GM21381 (cell line): ENCODE data around the gene HNRNPU.

ENCODE experiments used
- ATAC-seq: cut with Tn5 transposase; IDR thresholded peaks from one replicate; pipeline ENCODE4 v1.9.1; 2021; ENCODE audit warnings: mild to moderate bottlenecking, moderate library complexity; ENCODE audit not compliant: unreplicated experiment

Gene HNRNPU

GRCh38 chr1:244862699-244863490 is 1.4 kb downstream of the HNRNPU start:
- ATAC-seq, result peak; percentile 54

GRCh38 chr1:244862354-244862698 is 2.0 kb downstream of the HNRNPU start:
- no peak for ATAC-seq

- no peak for ATAC-seq
These were observed 2.7 kb downstream of the HNRNPU start for GRCh38 chr1:244861683-244862082.

GRCh38 chr1:244860914-244861610 is 3.3 kb downstream of the HNRNPU start:
- ATAC-seq, result no peak

- ATAC-seq, result no peak
These were observed 4.3 kb downstream of the HNRNPU start for GRCh38 chr1:244860078-244860477.

- ATAC-seq, result no peak
These were observed 6.0 kb downstream of the HNRNPU start for GRCh38 chr1:244858357-244858756.

- ATAC-seq, result no peak
These were observed 6.6 kb downstream of the HNRNPU start for GRCh38 chr1:244857761-244858160.

- ATAC-seq, result no peak
These were observed 9.3 kb downstream of the HNRNPU start for GRCh38 chr1:244854865-244855578.

GRCh38 chr1:244854166-244854565 is 10.2 kb downstream of the HNRNPU start:
- no peak for ATAC-seq

- ATAC-seq, result no peak
These were observed 11.6 kb downstream of the HNRNPU start for GRCh38 chr1:244852694-244853093.

- ATAC-seq, result no peak
These were observed 12.7 kb downstream of the HNRNPU start for GRCh38 chr1:244851546-244852231.

GRCh38 chr1:244850896-244851295 is 13.4 kb downstream of the HNRNPU start:
- ATAC-seq, result no peak

- ATAC-seq, result no peak
These were observed 14.1 kb downstream of the HNRNPU start for GRCh38 chr1:244850099-244850852.

GRCh38 chr1:244849189-244849866 is 15.0 kb downstream of the HNRNPU start:
- no peak for ATAC-seq

GRCh38 chr1:244846653-244847052 is 17.7 kb downstream of the HNRNPU start:
- ATAC-seq, result no peak

- ATAC-seq, result no peak
These were observed 19.9 kb downstream of the HNRNPU start for GRCh38 chr1:244844155-244845121.

- ATAC-seq, result no peak
These were observed 21.0 kb downstream of the HNRNPU start for GRCh38 chr1:244843148-244843978.
